GM21447 (cell line): ENCODE results near the gene WDFY4.

Source experiments
- ATAC-seq: cut with Tn5 transposase; IDR thresholded peaks from one replicate; pipeline ENCODE4 v1.9.1; 2021; ENCODE audit not compliant: unreplicated experiment

Gene WDFY4

DNA sequence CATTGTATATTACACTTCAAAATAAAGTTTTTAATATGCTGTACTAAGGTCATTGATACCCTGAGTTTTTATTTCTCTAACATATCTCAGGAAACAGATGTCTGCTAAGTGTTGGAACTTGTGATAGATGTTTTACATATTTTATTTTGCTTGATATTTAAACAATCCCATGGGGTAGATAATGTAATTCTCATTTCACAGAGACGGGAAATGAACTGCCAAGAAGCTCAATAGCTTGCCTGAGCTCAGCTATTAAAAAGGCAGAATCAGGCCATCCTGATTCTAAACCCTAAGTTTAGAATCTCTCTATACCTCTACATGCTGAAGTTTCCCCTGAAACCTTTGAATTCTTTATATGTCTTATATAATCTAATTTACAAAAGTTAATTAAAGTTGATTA is 128.6 kb downstream of the WDFY4 start:
- no peak for ATAC-seq

- ATAC-seq, result no peak
These were observed 129.2 kb downstream of the WDFY4 start for GRCh38 chr10:48813825-48814224.

GRCh38 chr10:48814933-48815332 is 130.3 kb downstream of the WDFY4 start:
- no peak for ATAC-seq

- no peak for ATAC-seq
These were observed 132.5 kb downstream of the WDFY4 start for GRCh38 chr10:48817141-48817540.

- ATAC-seq, result no peak
These were observed 133.4 kb downstream of the WDFY4 start for GRCh38 chr10:48818081-48818480.

DNA sequence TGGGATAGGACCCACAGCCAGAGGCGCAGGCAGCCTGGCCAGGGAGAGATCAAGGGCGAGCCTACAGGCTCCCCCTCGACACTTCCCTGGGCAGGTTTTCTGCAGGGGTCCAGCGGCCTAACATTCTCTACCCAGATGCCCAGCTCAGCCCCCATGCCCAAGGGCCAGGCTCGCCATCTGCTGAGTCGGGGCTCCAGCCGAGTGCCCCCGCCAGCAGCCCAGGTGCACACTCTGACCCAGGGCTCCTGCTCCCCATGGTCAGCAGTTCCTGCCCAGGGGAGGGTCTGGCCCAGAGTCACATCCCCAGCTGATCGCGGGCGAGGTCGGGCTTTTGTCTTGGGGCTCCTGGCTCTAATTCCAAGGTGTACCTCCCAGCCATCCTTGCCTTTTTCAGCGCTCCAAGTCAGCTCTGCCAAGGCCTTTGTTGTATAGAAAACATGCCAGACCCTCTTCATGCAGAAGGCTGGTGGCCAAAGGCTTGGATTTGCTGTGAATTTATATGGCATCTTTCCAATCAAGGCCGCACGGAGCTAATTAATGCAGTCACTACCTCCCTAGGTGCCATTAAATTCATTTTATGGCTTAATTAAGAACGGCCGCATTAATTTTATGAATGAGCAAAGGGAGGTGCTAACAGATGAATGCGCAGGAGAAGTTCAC is 134.3 kb downstream of the WDFY4 start:
- ATAC-seq, result no peak

DNA sequence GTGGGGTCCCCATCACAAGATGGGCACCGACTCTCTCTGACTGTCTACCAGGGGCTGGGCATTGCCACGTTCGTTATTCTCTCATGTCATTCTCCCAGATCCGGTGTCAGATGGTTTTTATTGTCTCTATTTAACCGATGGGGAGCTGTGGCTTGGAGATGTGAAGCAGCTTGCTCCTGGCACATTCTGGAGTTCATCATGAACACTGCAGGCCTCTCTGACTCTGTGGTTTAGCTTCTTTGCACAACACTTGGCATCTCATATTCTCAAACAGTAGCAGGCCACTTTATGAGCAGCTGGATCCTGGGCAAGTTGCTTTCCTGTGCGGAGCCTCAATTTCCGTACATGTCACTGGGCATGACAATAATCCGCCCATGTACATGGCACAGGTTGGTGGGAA is 135.1 kb downstream of the WDFY4 start:
- ATAC-seq, result no peak

GRCh38 chr10:48820231-48820630 is 135.6 kb downstream of the WDFY4 start:
- ATAC-seq, result no peak

GRCh38 chr10:48820699-48821098 is 136.0 kb downstream of the WDFY4 start:
- ATAC-seq, result no peak

DNA sequence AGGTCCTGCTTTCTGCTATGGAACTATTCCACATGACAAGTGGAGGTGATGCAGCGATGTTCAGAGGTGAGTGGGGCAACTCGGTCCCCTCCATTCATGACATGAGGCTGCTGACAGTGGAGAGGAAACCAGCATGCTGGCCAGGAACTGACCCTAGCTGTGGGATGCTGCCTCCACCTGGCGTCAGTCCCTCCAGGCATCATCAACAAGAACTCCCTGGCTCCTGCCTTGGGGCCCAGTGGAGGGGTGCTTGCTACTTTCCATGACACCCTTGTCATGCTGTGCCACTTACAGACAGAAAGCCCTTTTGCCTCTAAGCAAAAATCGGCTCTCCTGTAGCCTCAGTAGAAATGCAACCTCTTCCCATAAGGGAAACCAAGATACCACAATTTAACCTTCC is 136.4 kb downstream of the WDFY4 start:
- ATAC-seq, result no peak

GRCh38 chr10:48821692-48822091 is 137.0 kb downstream of the WDFY4 start:
- no peak for ATAC-seq

DNA sequence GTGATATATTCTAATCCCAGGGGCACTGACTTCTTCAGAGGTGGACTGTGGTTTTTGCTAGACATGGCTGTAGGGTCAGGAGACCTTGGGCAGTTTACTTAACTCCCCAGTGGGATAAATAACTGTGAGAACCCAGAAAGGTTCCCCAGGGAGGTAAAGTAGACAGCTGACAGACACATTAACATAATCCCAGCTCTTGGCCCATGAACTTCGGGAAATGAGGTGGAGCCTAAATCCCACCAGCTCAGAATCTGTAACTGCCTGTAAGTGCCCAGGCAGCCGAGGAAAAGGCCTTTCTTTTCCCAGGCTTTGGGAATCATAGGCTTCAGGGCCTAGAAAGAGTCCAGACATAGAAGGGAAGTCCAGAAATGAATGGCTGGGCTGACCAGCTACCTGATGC is 149.0 kb downstream of the WDFY4 start:
- no peak for ATAC-seq

- no peak for ATAC-seq
These were observed 149.7 kb downstream of the WDFY4 start for GRCh38 chr10:48834189-48834965.

DNA sequence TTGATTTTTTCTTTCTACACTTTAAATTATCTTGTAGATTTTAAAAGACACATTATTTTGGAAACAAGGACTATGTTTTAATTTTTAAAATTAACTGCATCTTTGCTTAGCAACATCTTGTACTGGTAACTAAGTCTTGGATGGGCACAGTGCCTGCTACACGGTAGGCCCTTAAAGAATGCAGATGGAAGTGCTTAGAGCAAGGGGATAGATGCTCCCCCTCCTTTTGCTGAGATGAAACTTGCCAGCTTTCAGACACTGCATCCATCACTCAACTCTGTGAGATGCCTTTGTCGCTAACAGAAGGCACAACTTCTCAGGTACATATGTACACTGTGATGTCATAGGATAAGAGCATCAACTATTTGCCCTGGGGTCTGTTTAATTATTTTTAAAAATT is 151.1 kb downstream of the WDFY4 start:
- no peak for ATAC-seq

DNA sequence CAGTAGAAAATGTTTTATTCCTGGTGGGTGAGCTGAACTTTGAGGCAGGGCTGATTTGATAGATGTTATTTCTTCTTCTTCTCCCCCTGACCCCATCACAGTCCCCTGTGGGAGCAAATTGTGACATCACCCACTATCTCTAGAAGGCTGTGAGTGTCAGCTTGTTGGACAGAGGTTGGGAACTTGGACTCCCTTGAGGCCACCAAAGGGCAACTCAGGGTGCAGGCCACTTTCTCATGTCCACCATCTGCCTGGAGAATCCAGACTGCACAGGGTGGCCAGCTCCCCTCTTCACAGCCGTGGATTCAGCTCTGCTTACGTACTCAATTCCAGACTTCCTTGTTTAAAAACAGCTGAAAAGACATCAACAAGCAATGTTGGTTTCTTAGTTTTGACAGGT is 151.9 kb downstream of the WDFY4 start:
- ATAC-seq, result no peak

DNA sequence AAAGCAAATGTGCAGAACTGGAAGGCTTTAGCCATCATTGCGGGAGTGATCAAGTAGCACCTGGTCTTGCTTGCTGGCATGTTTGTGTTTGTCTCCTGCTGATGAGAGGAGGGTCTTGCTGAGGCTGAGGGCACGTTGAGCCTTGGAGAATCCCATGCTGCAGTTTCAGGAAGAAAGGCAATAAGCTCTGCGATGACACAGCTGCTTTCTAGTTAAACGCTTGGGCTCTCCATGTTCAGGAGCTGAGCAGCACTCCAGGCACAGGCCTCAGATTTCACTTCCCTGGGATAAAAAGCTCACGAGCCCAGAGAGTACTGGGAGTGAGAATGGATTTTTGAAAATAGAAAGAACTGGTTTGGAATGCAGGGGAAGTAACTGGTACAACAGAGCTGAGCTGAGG is 154.2 kb downstream of the WDFY4 start:
- no peak for ATAC-seq

- ATAC-seq, result no peak
These were observed 155.4 kb downstream of the WDFY4 start for GRCh38 chr10:48839809-48840679.

DNA sequence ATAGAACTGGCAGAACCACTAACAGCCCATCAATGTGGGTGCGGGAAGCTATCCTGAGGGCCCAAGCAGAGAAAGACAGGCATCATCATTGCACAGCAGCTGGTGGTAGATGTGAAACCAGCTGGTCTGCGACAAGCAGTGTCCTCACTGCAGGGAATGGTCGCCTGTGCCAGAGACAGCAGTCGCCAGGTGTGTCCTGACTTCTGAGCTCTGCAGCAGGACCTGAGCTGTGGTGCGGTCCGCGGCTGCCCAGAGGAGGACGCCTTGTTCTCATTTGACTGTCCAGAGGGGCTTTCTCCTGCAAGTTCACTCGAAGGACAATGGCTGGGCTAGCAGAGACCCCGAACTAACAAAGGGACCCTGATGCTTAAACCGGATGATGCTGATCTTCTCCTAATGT is 157.6 kb downstream of the WDFY4 start:
- ATAC-seq, result no peak

GRCh38 chr10:48843198-48843597 is 158.5 kb downstream of the WDFY4 start:
- ATAC-seq, result no peak

- no peak for ATAC-seq
These were observed 159.9 kb downstream of the WDFY4 start for GRCh38 chr10:48844616-48845015.

DNA sequence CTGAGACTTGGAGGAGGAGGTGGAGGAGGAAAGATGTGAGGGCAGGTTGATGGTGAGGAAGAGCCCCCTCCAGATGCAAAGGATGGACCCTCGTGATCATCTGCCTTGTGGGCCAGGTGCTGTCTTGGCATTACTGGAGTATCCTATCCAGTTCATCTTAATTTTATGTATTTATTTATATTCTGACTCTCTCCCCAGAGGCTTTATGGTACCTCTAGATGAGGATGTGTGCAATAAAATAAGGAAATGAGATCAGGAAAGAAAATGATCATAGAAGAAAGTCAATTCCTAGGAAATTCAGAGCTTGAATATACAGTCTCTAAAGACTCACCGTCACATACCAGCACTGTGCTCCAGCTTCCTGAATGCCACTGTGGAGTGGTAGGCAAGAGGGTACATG is 160.8 kb downstream of the WDFY4 start:
- ATAC-seq, result no peak

DNA sequence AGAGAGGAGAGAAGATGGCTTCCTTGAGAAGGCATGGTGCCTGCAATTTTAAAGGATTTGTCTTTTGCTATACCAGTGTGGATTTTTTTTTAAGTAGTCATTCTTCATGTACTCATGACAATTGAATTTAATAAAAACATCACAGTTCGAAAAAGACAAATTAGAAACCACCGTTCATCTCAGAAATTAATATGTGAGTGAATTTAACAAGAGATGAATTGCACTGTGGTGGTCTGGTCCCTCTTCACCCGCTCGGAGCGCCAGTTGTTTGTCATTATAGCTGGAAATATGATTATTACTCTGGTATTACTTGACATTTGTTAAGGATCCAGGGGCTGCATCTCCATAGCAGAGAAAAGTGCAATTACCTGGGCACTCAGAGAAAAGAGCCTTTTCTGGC is 163.0 kb downstream of the WDFY4 start:
- no peak for ATAC-seq
